DMS79 treated with DMSO at 0.1 percent for 48 hours (cell line): Measurements from ENCODE around the gene SRPK1.
A peak's percentile ranks its signal among the peaks of the same experiment; 100 is the strongest.
"Not testable (repeated sequence)": the region's sequence is repeated elsewhere in the genome, so short reads cannot be mapped to it uniquely, and the experiment has no call there.

Experiments used
- DNase-seq: peaks from one replicate; lab custom pipeline; 2025; lab: John Stamatoyannopoulos, UW

The SRPK1 gene

GRCh38 chr6:35931120-35931561, 10.2 kb upstream of the SRPK1 start:
- DNase-seq: peak; percentile 37

- DNase-seq: no peak
These were observed 8.7 kb upstream of the SRPK1 start for GRCh38 chr6:35929601-35930000.

- no peak for DNase-seq
These were observed 5.8 kb upstream of the SRPK1 start for GRCh38 chr6:35926509-35927215.

- DNase-seq: no peak
These were observed 5.1 kb upstream of the SRPK1 start for GRCh38 chr6:35925961-35926360.

- DNase-seq: no peak
These were observed 3.2 kb upstream of the SRPK1 start for GRCh38 chr6:35924146-35924545.

- no peak for DNase-seq
These were observed 1.2 kb upstream of the SRPK1 start for GRCh38 chr6:35922139-35922554.

- DNase-seq: peak; percentile 68
These were observed 809 bp downstream of the SRPK1 start for GRCh38 chr6:35919827-35920751.

- DNase-seq: peak; percentile 57
These were observed 1.6 kb downstream of the SRPK1 start for GRCh38 chr6:35919085-35919826.

- DNase-seq: not testable (repeated sequence)
These were observed 4.0 kb downstream of the SRPK1 start for GRCh38 chr6:35916893-35917292.

- no peak for DNase-seq
These were observed 4.8 kb downstream of the SRPK1 start for GRCh38 chr6:35916056-35916455.

GRCh38 chr6:35914536-35914935, 6.4 kb downstream of the SRPK1 start:
- no peak for DNase-seq

GRCh38 chr6:35911871-35912653, 8.8 kb downstream of the SRPK1 start:
- no peak for DNase-seq

- not testable (repeated sequence) for DNase-seq
These were observed 11.3 kb downstream of the SRPK1 start for GRCh38 chr6:35909571-35909970.

GRCh38 chr6:35908753-35909401, 12.0 kb downstream of the SRPK1 start:
- not testable (repeated sequence) for DNase-seq

GRCh38 chr6:35907750-35908149, 13.1 kb downstream of the SRPK1 start:
- no peak for DNase-seq

- no peak for DNase-seq
These were observed 14.4 kb downstream of the SRPK1 start for GRCh38 chr6:35906499-35906846.

GRCh38 chr6:35905841-35906498, 14.9 kb downstream of the SRPK1 start:
- no peak for DNase-seq

- DNase-seq: no peak
These were observed 15.6 kb downstream of the SRPK1 start for GRCh38 chr6:35905141-35905785.

GRCh38 chr6:35903679-35904078, 17.2 kb downstream of the SRPK1 start:
- no peak for DNase-seq

- DNase-seq: no peak
These were observed 20.4 kb downstream of the SRPK1 start for GRCh38 chr6:35900448-35900847.
